HEK293 (cell line): ENCODE measurements around the gene AGAP6.
"Not testable (repeated sequence)": the region's sequence is repeated elsewhere in the genome, so short reads cannot be mapped to it uniquely, and the experiment has no call there.

Experiments
- CTCF ChIA-PET: fragments of 350-600 bp; formaldehyde crosslinking; extraction: SDS; loops from one replicate; lab custom pipeline; 2021; ENCODE audit warnings: antibody characterized with exemption; lab: Yijun Ruan, JAX
- POLR2A ChIA-PET: fragments of 300-600 bp; formaldehyde crosslinking; extraction: SDS; loops from one replicate; lab custom pipeline; 2020; ENCODE audit warnings: antibody characterized with exemption, inconsistent platforms; lab: Yijun Ruan, JAX
- H3K27ac ChIP-seq: fragments of 200-500 bp; sonication (Bioruptor generic); 2 replicates; pipeline ENCODE4 v1.5.1; 2014; ENCODE audit warnings: low read depth, low read length, control low read depth, inconsistent platforms; ENCODE audit errors: extremely low read depth
- H3K36me3 ChIP-seq, 2 experiments: fragments of 200-500 bp in 1 of 2; sonication (Bioruptor generic) in 1 of 2; 1 replicate in 1 of 2; 2 replicates in 1 of 2; pipeline ENCODE4 v1.5.1; 2014 to 2017; ENCODE audit warnings: inconsistent platforms in 2 of 2, low read length in 2 of 2; ENCODE audit not compliant: control insufficient read depth in 2 of 2, insufficient read depth in 1 of 2
- H3K4me1 ChIP-seq: fragments of 200-500 bp; sonication (Bioruptor generic); 2 replicates; pipeline ENCODE4 v1.5.1; 2014; ENCODE audit warnings: mild to moderate bottlenecking, low read length, inconsistent platforms; ENCODE audit not compliant: control insufficient read depth, insufficient read depth
- H3K4me3 ChIP-seq: 2 replicates; pipeline ENCODE4 v1.5.1; 2011; ENCODE audit warnings: low read depth, mild to moderate bottlenecking, control low read depth, low read length, moderate library complexity
- H3K9me3 ChIP-seq: fragments of 200-500 bp; sonication (Bioruptor generic); 2 replicates; pipeline ENCODE4 v1.5.1; 2014; ENCODE audit warnings: low read depth, low read length, inconsistent platforms; ENCODE audit not compliant: control insufficient read depth, insufficient read depth
- FEZF1 ChIP-seq: fragments of 450-650 bp; formaldehyde crosslinking; IDR thresholded peaks from 2 replicates; pipeline ENCODE4 v1.5.1; 2016; ENCODE audit warnings: missing biosample characterization, missing genetic modification characterization
- GFI1B ChIP-seq: fragments of 450-650 bp; formaldehyde crosslinking; IDR thresholded peaks from 2 replicates; pipeline ENCODE4 v1.5.1; 2016; ENCODE audit warnings: missing biosample characterization, missing genetic modification characterization
- HOXC10 ChIP-seq: sonication (generic); formaldehyde crosslinking; IDR thresholded peaks from 2 replicates; pipeline ENCODE4 v1.8.1; 2023; ENCODE audit warnings: mild to moderate bottlenecking, missing genetic modification reagents
- MYNN ChIP-seq: fragments of 450-650 bp; formaldehyde crosslinking; IDR thresholded peaks from 2 replicates; pipeline ENCODE4 v1.5.1; 2016; ENCODE audit warnings: missing biosample characterization, missing genetic modification characterization, borderline replicate concordance
- PRDM6 ChIP-seq: fragments of 450-650 bp; formaldehyde crosslinking; IDR thresholded peaks from 2 replicates; pipeline ENCODE4 v1.5.1; 2017; ENCODE audit warnings: missing biosample characterization, missing genetic modification characterization
- SCRT2 ChIP-seq: fragments of 450-650 bp; formaldehyde crosslinking; IDR thresholded peaks from 2 replicates; pipeline ENCODE4 v1.5.1; 2016; ENCODE audit warnings: missing biosample characterization, missing genetic modification characterization
- TRIM28 ChIP-seq: IDR thresholded peaks from 2 replicates; pipeline ENCODE4 v1.6.1; 2011; ENCODE audit warnings: low read length, control low read depth, borderline replicate concordance
- ZBTB8A ChIP-seq: fragments of 450-650 bp; formaldehyde crosslinking; IDR thresholded peaks from 2 replicates; pipeline ENCODE4 v1.5.1; 2016; ENCODE audit warnings: missing biosample characterization, missing genetic modification characterization
- ZFP37 ChIP-seq: fragments of 450-650 bp; formaldehyde crosslinking; IDR thresholded peaks from 2 replicates; pipeline ENCODE4 v1.5.1; 2016; ENCODE audit warnings: missing biosample characterization, missing genetic modification characterization
- ZFP69B ChIP-seq: fragments of 450-650 bp; formaldehyde crosslinking; IDR thresholded peaks from 2 replicates; pipeline ENCODE4 v1.5.1; 2016; ENCODE audit warnings: missing biosample characterization, missing genetic modification characterization
- ZNF10 ChIP-seq: fragments of 450-650 bp; formaldehyde crosslinking; IDR thresholded peaks from 2 replicates; pipeline ENCODE4 v1.5.1; 2017; ENCODE audit warnings: missing biosample characterization, missing genetic modification characterization
- ZNF280D ChIP-seq: fragments of 450-650 bp; formaldehyde crosslinking; IDR thresholded peaks from 2 replicates; pipeline ENCODE4 v1.5.1; 2016; ENCODE audit warnings: missing biosample characterization, missing genetic modification characterization
- ZNF335 ChIP-seq: fragments of 450-650 bp; formaldehyde crosslinking; conservative IDR thresholded peaks from 2 replicates; pipeline ENCODE4 v1.5.1; 2016; ENCODE audit warnings: missing biosample characterization, missing genetic modification characterization
- ZNF366 ChIP-seq: fragments of 450-650 bp; formaldehyde crosslinking; conservative IDR thresholded peaks from 2 replicates; pipeline ENCODE4 v1.5.1; 2016; ENCODE audit warnings: missing biosample characterization, missing genetic modification characterization
- ZNF391 ChIP-seq: fragments of 450-650 bp; formaldehyde crosslinking; IDR thresholded peaks from 2 replicates; pipeline ENCODE4 v1.5.1; 2016; ENCODE audit warnings: low read depth, missing biosample characterization, missing genetic modification characterization, borderline replicate concordance
- ZNF473 ChIP-seq: fragments of 450-650 bp; formaldehyde crosslinking; IDR thresholded peaks from 2 replicates; pipeline ENCODE4 v1.5.1; 2017; ENCODE audit warnings: missing biosample characterization, missing genetic modification characterization
- ZNF510 ChIP-seq: fragments of 450-650 bp; formaldehyde crosslinking; IDR thresholded peaks from 2 replicates; pipeline ENCODE4 v1.5.1; 2018; ENCODE audit warnings: mild to moderate bottlenecking, missing genetic modification characterization, missing biosample characterization; ENCODE audit not compliant: insufficient replicate concordance
- ZNF701 ChIP-seq: fragments of 450-650 bp; formaldehyde crosslinking; IDR thresholded peaks from 2 replicates; pipeline ENCODE4 v1.5.1; 2016; ENCODE audit warnings: missing biosample characterization, missing genetic modification characterization
- ZSCAN23 ChIP-seq: fragments of 450-650 bp; formaldehyde crosslinking; IDR thresholded peaks from 2 replicates; pipeline ENCODE4 v1.5.1; 2016; ENCODE audit warnings: missing biosample characterization, missing genetic modification characterization
- ZSCAN5A ChIP-seq: fragments of 450-650 bp; formaldehyde crosslinking; IDR thresholded peaks from 2 replicates; pipeline ENCODE4 v1.5.1; 2016; ENCODE audit warnings: missing biosample characterization, missing genetic modification characterization

Gene AGAP6

GRCh38 chr10:50033481-50033880 lies 45.3 kb downstream of the AGAP6 start:
- ChIA-PET POLR2A (no interaction called here), CTCF (no interaction called here)
- H3K4me3 ChIP-seq, result no peak overlapping the region
- H3K9me3 ChIP-seq, result no peaks in the 10 kb centered on the region
- H3K27ac ChIP-seq, result no peak overlapping the region
- H3K36me3 ChIP-seq, result no peaks in the 10 kb centered on the region
- no peak for TF ChIP-seq ZNF473 (tag by site-specific recombination)
- TF ChIP-seq ZFP69B (tag by site-specific recombination), result no peak
- no peak for TF ChIP-seq ZNF10 (tag by site-specific recombination)
- TF ChIP-seq ZNF280D (tag by site-specific recombination), result no peak
- no peak for TF ChIP-seq ZFP37 (tag by site-specific recombination)
- no peak for TF ChIP-seq ZNF510
- TF ChIP-seq ZNF391 (tag by site-specific recombination), result no peak
- no peak for TF ChIP-seq MYNN (tag by site-specific recombination)
- TF ChIP-seq TRIM28, result no peak
- no peak for TF ChIP-seq HOXC10 (CRISPR knock-in tag)
- no peak for TF ChIP-seq ZSCAN23 (tag by site-specific recombination)
- no peak for TF ChIP-seq GFI1B (tag by site-specific recombination)
- no peak for TF ChIP-seq ZNF366
- no peak for TF ChIP-seq ZNF701 (tag by site-specific recombination)
- no peak for TF ChIP-seq ZNF335 (tag by site-specific recombination)
- H3K4me1 ChIP-seq, result no peaks in the 10 kb centered on the region

GRCh38 chr10:50035337-50035736 lies 47.1 kb downstream of the AGAP6 start:
- POLR2A ChIA-PET, H3K4me1 ChIP-seq, H3K36me3 ChIP-seq, H3K9me3 ChIP-seq, H3K4me3 ChIP-seq, CTCF ChIA-PET, H3K27ac ChIP-seq: not testable (repeated sequence)

- POLR2A ChIA-PET, result no interaction called here
- CTCF ChIA-PET, result no interaction called here
- Histone ChIP-seq H3K4me3 (no peak overlapping the region), H3K36me3 (no peaks in the 10 kb centered on the region), H3K27ac (no peak overlapping the region), H3K4me1 (no peaks in the 10 kb centered on the region), H3K9me3 (no peaks in the 10 kb centered on the region)
- TF ChIP-seq ZNF510, result no peak
- no peak for TF ChIP-seq SCRT2 (tag by site-specific recombination)
- no peak for TF ChIP-seq ZFP37 (tag by site-specific recombination)
- no peak for TF ChIP-seq ZBTB8A (tag by site-specific recombination)
- no peak for TF ChIP-seq FEZF1 (tag by site-specific recombination)
- no peak for TF ChIP-seq PRDM6
- TF ChIP-seq ZSCAN5A (tag by site-specific recombination), result no peak
These were observed 56.9 kb downstream of the AGAP6 start for GRCh38 chr10:50044941-50045664.

- H3K9me3 ChIP-seq, H3K4me1 ChIP-seq, H3K36me3 ChIP-seq, H3K4me3 ChIP-seq, H3K27ac ChIP-seq, POLR2A ChIA-PET: not testable (repeated sequence)
- CTCF ChIA-PET, result interaction anchor here (0.6 kb wide), 2 partner anchors 177 to 230 kb away, joined by 4 to 5 read pairs; no protein-coding TSS in a partner anchor
These were observed 58.3 kb downstream of the AGAP6 start for GRCh38 chr10:50046457-50046856.

GRCh38 chr10:50047594-50047993 lies 59.4 kb downstream of the AGAP6 start:
- H3K4me1 ChIP-seq, CTCF ChIA-PET, H3K27ac ChIP-seq, POLR2A ChIA-PET, H3K36me3 ChIP-seq, H3K4me3 ChIP-seq, H3K9me3 ChIP-seq: not testable (repeated sequence)
